ENCODE results near the gene NSMF. TPM values are rescaled to one million over a fixed set of nuclear protein-coding genes. Genes with fewer than 3 reads are reported as not detected.

NSMF gene
- total RNA-seq, 1 experiment from 2014 or later = 73.4 TPM

DNA sequence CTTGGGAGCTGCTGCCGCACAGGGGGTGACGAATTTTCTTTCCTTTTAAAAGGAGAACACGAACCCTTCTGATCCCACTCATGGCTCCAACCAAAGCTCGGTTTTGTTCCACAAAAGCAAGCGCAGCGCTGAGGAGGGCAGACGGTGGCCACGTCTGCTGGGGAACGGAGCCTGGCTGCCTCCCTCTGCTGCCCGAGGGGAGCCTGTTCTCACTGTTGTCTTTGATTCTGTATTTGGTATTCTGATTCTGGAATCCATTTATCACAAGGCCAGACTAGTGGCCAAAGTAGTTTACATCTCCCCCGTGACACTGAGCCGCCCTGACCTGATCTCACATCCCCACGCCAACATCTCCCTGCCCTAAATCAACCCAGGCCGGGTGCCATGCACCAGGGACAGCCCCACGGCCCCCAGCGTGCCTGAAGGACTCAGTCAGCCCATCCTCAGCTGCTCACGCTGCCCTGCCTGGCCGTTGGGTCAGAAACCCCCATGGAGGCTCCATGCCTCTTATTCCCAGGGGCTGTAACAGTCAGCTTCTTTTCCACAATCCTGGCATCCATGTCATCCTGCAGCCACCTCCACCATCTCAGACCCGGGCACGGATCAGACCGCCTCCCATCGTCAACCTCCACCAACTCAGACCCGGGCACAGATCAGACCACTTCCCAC is 6.7 kb upstream of the NSMF start:
- no peaks in the 10 kb centered on the region for H3K79me2 ChIP-seq (ENCODE audit: low read depth)
- no peaks in the 10 kb centered on the region for H3F3A ChIP-seq (ENCODE audit: insufficient read depth, low read depth)
- no peak for DNase-seq
- no peaks in the 10 kb centered on the region for H3K9me3 ChIP-seq (ENCODE audit: insufficient read depth, low read depth)
- TF ChIP-seq EZH2 (IDR thresholded peaks at IDR 0.05; ENCODE audit: low read depth) = no peak
- TF ChIP-seq, protein P1, sequence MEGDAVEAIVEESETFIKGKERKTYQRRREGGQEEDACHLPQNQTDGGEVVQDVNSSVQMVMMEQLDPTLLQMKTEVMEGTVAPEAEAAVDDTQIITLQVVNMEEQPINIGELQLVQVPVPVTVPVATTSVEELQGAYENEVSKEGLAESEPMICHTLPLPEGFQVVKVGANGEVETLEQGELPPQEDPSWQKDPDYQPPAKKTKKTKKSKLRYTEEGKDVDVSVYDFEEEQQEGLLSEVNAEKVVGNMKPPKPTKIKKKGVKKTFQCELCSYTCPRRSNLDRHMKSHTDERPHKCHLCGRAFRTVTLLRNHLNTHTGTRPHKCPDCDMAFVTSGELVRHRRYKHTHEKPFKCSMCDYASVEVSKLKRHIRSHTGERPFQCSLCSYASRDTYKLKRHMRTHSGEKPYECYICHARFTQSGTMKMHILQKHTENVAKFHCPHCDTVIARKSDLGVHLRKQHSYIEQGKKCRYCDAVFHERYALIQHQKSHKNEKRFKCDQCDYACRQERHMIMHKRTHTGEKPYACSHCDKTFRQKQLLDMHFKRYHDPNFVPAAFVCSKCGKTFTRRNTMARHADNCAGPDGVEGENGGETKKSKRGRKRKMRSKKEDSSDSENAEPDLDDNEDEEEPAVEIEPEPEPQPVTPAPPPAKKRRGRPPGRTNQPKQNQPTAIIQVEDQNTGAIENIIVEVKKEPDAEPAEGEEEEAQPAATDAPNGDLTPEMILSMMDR (conservative IDR thresholded peaks at IDR 0.05) = no peak
- no peaks in the 10 kb centered on the region for H4K20me1 ChIP-seq (ENCODE audit: insufficient read depth)
- H3K36me3 ChIP-seq (ENCODE audit: low read depth) = no peaks in the 10 kb centered on the region
- 0 out of 2 replicates have a peak, but pooled peaks cover 6% of the 10 kb centered on the region for H3K27me3 ChIP-seq (ENCODE audit: insufficient read depth, low read depth)
- no peak overlapping the region for H3K4me2 ChIP-seq
- H3K4me3 ChIP-seq = no peak overlapping the region
- POLR2A ChIA-PET (ENCODE audit: unreplicated experiment) = no interaction called here
- intact Hi-C loops (cut with micrococcal nuclease; ENCODE audit: unreplicated experiment) = no loop called here
- no TSS peak for BruUV-seq (replicated peaks)
- H2AFZ ChIP-seq = no peak overlapping the region
- no peaks in the 10 kb centered on the region for H3K9me2 ChIP-seq (ENCODE audit: insufficient read depth)
- CTCF ChIA-PET = no interaction called here
- no peaks in the 10 kb centered on the region for H3K4me1 ChIP-seq (replicated peaks; ENCODE audit: insufficient read depth)
- H3K27ac ChIP-seq = no peak overlapping the region

GRCh38 chr9:137465000-137465719 is 6.0 kb upstream of the NSMF start:
- Histone ChIP-seq H3K4me3 (no peak overlapping the region), H4K20me1 (ENCODE audit: insufficient read depth) (no peaks in the 10 kb centered on the region), H3K27ac (no peak overlapping the region), H3K4me1 (replicated peaks; ENCODE audit: insufficient read depth) (no peaks in the 10 kb centered on the region), H3K27me3 (ENCODE audit: insufficient read depth, low read depth) (0 out of 2 replicates have a peak, but pooled peaks cover 6% of the 10 kb centered on the region), H3K36me3 (ENCODE audit: low read depth) (no peaks in the 10 kb centered on the region), H2AFZ (no peak overlapping the region), H3F3A (ENCODE audit: insufficient read depth, low read depth) (no peaks in the 10 kb centered on the region), H3K9me2 (ENCODE audit: insufficient read depth) (no peaks in the 10 kb centered on the region), H3K9me3 (ENCODE audit: insufficient read depth, low read depth) (no peaks in the 10 kb centered on the region), H3K4me2 (no peak overlapping the region), H3K79me2 (ENCODE audit: low read depth) (no peaks in the 10 kb centered on the region)
- no peak for TF ChIP-seq EZH2 (IDR thresholded peaks at IDR 0.05; ENCODE audit: low read depth)
- TF ChIP-seq, protein P1 (conservative IDR thresholded peaks at IDR 0.05) = no peak
- DNase-seq = no peak
- intact Hi-C loops (cut with micrococcal nuclease; ENCODE audit: unreplicated experiment) = no loop called here
- no TSS peak for BruUV-seq (replicated peaks)
- ChIA-PET POLR2A (ENCODE audit: unreplicated experiment) (no interaction called here), CTCF (no interaction called here)

DNA sequence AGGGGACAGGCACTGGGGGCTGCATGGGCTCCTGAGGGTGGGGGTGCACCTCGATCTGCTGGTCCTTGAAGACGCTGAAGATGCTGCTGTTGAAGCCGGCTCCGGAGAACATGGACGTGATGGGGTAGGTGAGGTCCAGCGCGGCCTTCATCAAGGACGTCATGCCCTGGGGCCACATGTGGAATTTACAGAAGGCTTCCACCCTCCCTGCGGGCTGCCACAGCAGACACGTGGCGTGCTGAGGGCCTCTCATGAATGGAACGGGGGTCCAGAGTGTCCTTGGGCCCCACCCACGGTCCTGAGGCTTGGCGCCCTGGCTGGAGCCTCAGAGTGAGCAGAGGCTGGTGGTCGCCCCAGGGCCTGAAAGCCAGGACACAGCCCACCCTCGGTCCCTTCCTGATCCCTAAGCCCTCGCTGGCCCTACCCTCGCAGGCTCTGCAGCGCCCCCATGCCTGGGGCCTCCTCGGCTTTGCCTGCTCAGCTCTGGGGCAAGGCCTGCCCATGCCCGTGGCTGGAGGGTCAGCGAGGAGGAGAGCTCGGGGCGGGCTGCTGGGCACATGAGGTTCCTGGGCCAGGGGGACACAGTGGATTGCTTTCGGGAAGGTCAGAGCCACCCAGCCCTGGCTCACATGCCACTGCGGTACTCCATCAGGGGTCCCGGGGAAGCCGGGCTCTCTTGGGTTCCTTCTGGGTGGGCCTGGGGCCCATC is 5.3 kb upstream of the NSMF start:
- CTCF ChIA-PET = no interaction called here
- Histone ChIP-seq H3K4me3 (no peak overlapping the region), H3K9me2 (ENCODE audit: insufficient read depth) (no peaks in the 10 kb centered on the region), H3K27ac (no peak overlapping the region), H3K9me3 (ENCODE audit: insufficient read depth, low read depth) (no peaks in the 10 kb centered on the region), H3K4me2 (no peak overlapping the region), H2AFZ (no peak overlapping the region), H3F3A (ENCODE audit: insufficient read depth, low read depth) (no peaks in the 10 kb centered on the region), H3K4me1 (replicated peaks; ENCODE audit: insufficient read depth) (0 out of 2 replicates have a peak, but pooled peaks cover 3% of the 10 kb centered on the region), H3K27me3 (ENCODE audit: insufficient read depth, low read depth) (0 out of 2 replicates have a peak, but pooled peaks cover 6% of the 10 kb centered on the region), H3K79me2 (ENCODE audit: low read depth) (no peaks in the 10 kb centered on the region), H4K20me1 (ENCODE audit: insufficient read depth) (no peaks in the 10 kb centered on the region), H3K36me3 (ENCODE audit: low read depth) (no peaks in the 10 kb centered on the region)
- no peak for DNase-seq
- POLR2A ChIA-PET (ENCODE audit: unreplicated experiment) = no interaction called here
- no TSS peak for BruUV-seq (replicated peaks)
- TF ChIP-seq, protein P1 (conservative IDR thresholded peaks at IDR 0.05) = no peak
- TF ChIP-seq EZH2 (IDR thresholded peaks at IDR 0.05; ENCODE audit: low read depth) = no peak
- intact Hi-C loops (cut with micrococcal nuclease; ENCODE audit: unreplicated experiment) = no loop called here
